HG02642 (cell line): ENCODE results near the gene SPNS2.
"Not testable (repeated sequence)": the region's sequence is repeated elsewhere in the genome, so short reads cannot be mapped to it uniquely, and the experiment has no call there.

ENCODE experiments used
- ATAC-seq: cut with Tn5 transposase; IDR thresholded peaks from one replicate; pipeline ENCODE4 v1.9.1; 2021; ENCODE audit warnings: mild to moderate bottlenecking; ENCODE audit not compliant: unreplicated experiment, poor library complexity

Gene SPNS2

GRCh38 chr17:4560421-4560820 is 61.7 kb downstream of the SPNS2 start, which contains the start of gene GGT6:
GGT6 (minus strand) TSS chr17:4560577; CDS start chr17:4560521, 56 bp downstream.
- no peak for ATAC-seq

- ATAC-seq = no peak
Measured at GRCh38 chr17:4560837-4561256, 62.2 kb downstream of the SPNS2 start.

- ATAC-seq = no peak
Measured at GRCh38 chr17:4562015-4562969, 63.6 kb downstream of the SPNS2 start.

GRCh38 chr17:4565209-4566141 is 66.8 kb downstream of the SPNS2 start:
- no peak for ATAC-seq

GRCh38 chr17:4566785-4567184 is 68.1 kb downstream of the SPNS2 start:
- no peak for ATAC-seq

- ATAC-seq = no peak
Measured at GRCh38 chr17:4569591-4569990, 70.9 kb downstream of the SPNS2 start.

- ATAC-seq = no peak
Measured at GRCh38 chr17:4572131-4572530, 73.5 kb downstream of the SPNS2 start.

- ATAC-seq = no peak
Measured at GRCh38 chr17:4573115-4573514, 74.4 kb downstream of the SPNS2 start.

- ATAC-seq = no peak
Measured at GRCh38 chr17:4573669-4574068, 75.0 kb downstream of the SPNS2 start.

GRCh38 chr17:4574448-4575045 is 75.9 kb downstream of the SPNS2 start:
- ATAC-seq = no peak

GRCh38 chr17:4576161-4576558 is 77.5 kb downstream of the SPNS2 start:
- no peak for ATAC-seq

GRCh38 chr17:4576729-4577322 is 78.1 kb downstream of the SPNS2 start:
- no peak for ATAC-seq

GRCh38 chr17:4577386-4577993 is 78.8 kb downstream of the SPNS2 start:
- ATAC-seq = no peak

GRCh38 chr17:4578349-4578748 is 79.7 kb downstream of the SPNS2 start:
- not testable (repeated sequence) for ATAC-seq

GRCh38 chr17:4579678-4580077 is 81.0 kb downstream of the SPNS2 start:
- ATAC-seq = no peak

GRCh38 chr17:4580291-4580690 is 81.6 kb downstream of the SPNS2 start:
- ATAC-seq = no peak

- no peak for ATAC-seq
Measured at GRCh38 chr17:4582101-4582501, 83.4 kb downstream of the SPNS2 start.

- no peak for ATAC-seq
Measured at GRCh38 chr17:4582691-4583090, 84.0 kb downstream of the SPNS2 start.

GRCh38 chr17:4583206-4583605 is 84.5 kb downstream of the SPNS2 start:
- ATAC-seq = no peak

- ATAC-seq = no peak
Measured at GRCh38 chr17:4583782-4584100, 85.1 kb downstream of the SPNS2 start.
